ENCODE data around the gene NEK10. TPM values are rescaled to one million over a fixed set of nuclear protein-coding genes. Genes with fewer than 3 reads are reported as not detected.
A peak's percentile ranks its signal among the peaks of the same experiment; 100 is the strongest.

Gene NEK10
- polyA plus RNA-seq, 2 donors, result 0.26 to 0.55 TPM

GRCh38 chr3:27219127-27219845 is 149.9 kb downstream of the NEK10 start:
- Histone ChIP-seq H3K9me3 (ENCODE audit: control insufficient read depth in 2 of 2, insufficient read depth in 1 of 2, low read depth in 1 of 2, low read length in 1 of 2) (no peaks in the 10 kb centered on the region), H3K4me1 (ENCODE audit: control insufficient read depth in 2 of 2, insufficient read depth in 2 of 2, low read length in 1 of 2) (no peaks in the 10 kb centered on the region), H3K27ac (ENCODE audit: low read depth in 2 of 2, low read length in 1 of 2) (peak overlapping the region in 1 of 2 donors; percentile 40), H3K27me3 (ENCODE audit: control insufficient read depth in 1 of 2, insufficient read depth in 2 of 2, low read length in 2 of 2) (no peaks in the 10 kb centered on the region), H3K36me3 (ENCODE audit: control insufficient read depth in 2 of 2, insufficient read depth in 2 of 2, low read length in 1 of 2) (no peaks in the 10 kb centered on the region), H3K4me3 (ENCODE audit: low read depth in 1 of 2, low read length in 2 of 2) (no peak overlapping the region)
- WGBS, 2 donors, result 62 to 75% methylated on average over 1 of the region's 1 CpG

DNA sequence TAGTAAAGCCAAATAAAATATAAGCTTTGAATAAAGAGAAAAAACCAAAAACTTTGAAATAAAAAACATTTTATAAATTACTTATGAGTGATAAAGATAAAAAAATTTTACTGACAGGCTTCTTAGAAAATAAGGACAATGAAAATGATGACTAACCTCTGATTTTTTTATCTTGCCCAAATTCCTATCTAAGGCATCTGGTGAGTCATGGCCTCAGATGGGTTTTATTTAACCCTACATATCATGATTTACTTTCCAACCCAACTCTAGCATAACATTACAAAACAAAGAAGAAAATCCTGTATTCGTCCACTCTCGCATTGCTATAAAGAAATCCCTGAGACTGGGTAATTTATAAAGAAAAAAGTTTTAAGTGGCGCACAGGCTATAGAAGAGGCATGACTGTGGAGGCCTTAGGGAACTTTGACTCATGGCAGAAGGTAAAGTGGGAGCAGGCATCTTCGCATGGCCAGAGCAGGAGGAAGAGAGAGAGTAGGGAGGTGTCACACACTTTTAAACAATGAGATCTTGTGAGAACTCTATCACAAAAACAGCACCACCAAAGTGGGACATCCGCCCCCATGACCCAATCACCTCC is 152.1 kb downstream of the NEK10 start:
- H3K36me3 ChIP-seq (ENCODE audit: control insufficient read depth in 2 of 2, insufficient read depth in 2 of 2, low read length in 1 of 2), result no peaks in the 10 kb centered on the region
- 71 to 84% methylated on average over 5 of the region's 5 CpGs for WGBS, 2 donors
- peak overlapping the region in 1 of 2 donors; percentile 40 for H3K27ac ChIP-seq (ENCODE audit: low read depth in 2 of 2, low read length in 1 of 2)
- H3K4me3 ChIP-seq (ENCODE audit: low read depth in 1 of 2, low read length in 2 of 2), result no peak overlapping the region
- H3K27me3 ChIP-seq (ENCODE audit: control insufficient read depth in 1 of 2, insufficient read depth in 2 of 2, low read length in 2 of 2), result no peaks in the 10 kb centered on the region
- H3K4me1 ChIP-seq (ENCODE audit: control insufficient read depth in 2 of 2, insufficient read depth in 2 of 2, low read length in 1 of 2), result no peaks in the 10 kb centered on the region
- H3K9me3 ChIP-seq (ENCODE audit: control insufficient read depth in 2 of 2, insufficient read depth in 1 of 2, low read depth in 1 of 2, low read length in 1 of 2), result no peaks in the 10 kb centered on the region

DNA sequence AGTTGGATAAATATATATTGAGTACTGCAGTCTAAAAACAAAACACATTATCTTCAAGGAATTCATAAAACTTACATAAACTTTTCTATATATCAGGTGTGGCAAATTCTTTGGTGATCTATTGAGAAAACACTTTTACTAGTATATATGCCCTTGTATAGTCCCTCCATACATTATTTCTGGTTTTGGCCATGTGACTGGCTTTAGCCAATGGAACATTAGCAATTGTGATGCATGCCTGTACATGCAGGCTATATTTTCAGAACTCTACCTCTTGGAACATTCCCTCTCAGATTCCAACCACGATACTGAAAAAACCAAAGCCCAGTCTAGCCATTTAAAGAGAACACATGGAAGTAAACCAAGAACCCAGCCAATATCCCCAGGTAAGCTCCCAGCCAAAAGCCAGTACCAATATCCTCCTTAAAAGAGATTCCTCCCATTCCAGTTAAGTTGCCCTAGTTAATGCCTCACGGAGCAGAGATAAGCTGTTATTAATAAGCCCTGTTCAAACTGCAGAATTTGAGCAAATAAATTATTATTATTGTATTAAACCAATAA is 152.8 kb downstream of the NEK10 start:
- Histone ChIP-seq H3K4me1 (ENCODE audit: control insufficient read depth in 2 of 2, insufficient read depth in 2 of 2, low read length in 1 of 2) (no peaks in the 10 kb centered on the region), H3K27ac (ENCODE audit: low read depth in 2 of 2, low read length in 1 of 2) (no peak overlapping the region), H3K4me3 (ENCODE audit: low read depth in 1 of 2, low read length in 2 of 2) (no peak overlapping the region), H3K9me3 (ENCODE audit: control insufficient read depth in 2 of 2, insufficient read depth in 1 of 2, low read depth in 1 of 2, low read length in 1 of 2) (no peaks in the 10 kb centered on the region), H3K27me3 (ENCODE audit: control insufficient read depth in 1 of 2, insufficient read depth in 2 of 2, low read length in 2 of 2) (no peaks in the 10 kb centered on the region), H3K36me3 (ENCODE audit: control insufficient read depth in 2 of 2, insufficient read depth in 2 of 2, low read length in 1 of 2) (no peaks in the 10 kb centered on the region)
- WGBS, 2 donors, result 55 to 59% methylated on average over 2 of the region's 2 CpGs

DNA sequence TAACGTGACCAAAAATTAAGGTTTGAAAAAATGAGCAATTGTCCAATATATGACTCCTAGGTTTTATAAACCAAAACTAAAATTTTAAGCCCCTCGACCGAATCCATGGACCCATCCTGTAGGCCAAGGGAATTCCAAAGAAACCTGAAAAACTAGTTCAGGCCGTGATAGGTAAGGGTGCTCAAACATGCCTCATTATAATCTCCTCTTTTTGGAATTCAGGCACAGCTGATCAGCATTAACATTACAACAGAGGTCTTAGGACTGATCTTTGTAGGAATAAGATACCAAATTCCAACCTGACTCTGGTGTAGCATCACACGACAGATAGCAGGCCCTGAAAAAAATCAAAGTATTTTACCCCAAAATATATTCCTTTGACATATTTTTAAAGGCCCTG is 155.7 kb downstream of the NEK10 start:
- WGBS, 2 donors, result 56 to 72% methylated on average over 5 of the region's 5 CpGs
- H3K27ac ChIP-seq (ENCODE audit: low read depth in 2 of 2, low read length in 1 of 2), result no peak overlapping the region
- no peaks in the 10 kb centered on the region for H3K4me1 ChIP-seq (ENCODE audit: control insufficient read depth in 2 of 2, insufficient read depth in 2 of 2, low read length in 1 of 2)
- no peaks in the 10 kb centered on the region for H3K9me3 ChIP-seq (ENCODE audit: control insufficient read depth in 2 of 2, insufficient read depth in 1 of 2, low read depth in 1 of 2, low read length in 1 of 2)
- H3K36me3 ChIP-seq (ENCODE audit: control insufficient read depth in 2 of 2, insufficient read depth in 2 of 2, low read length in 1 of 2), result no peaks in the 10 kb centered on the region
- no peaks in the 10 kb centered on the region for H3K27me3 ChIP-seq (ENCODE audit: control insufficient read depth in 1 of 2, insufficient read depth in 2 of 2, low read length in 2 of 2)
- no peak overlapping the region for H3K4me3 ChIP-seq (ENCODE audit: low read depth in 1 of 2, low read length in 2 of 2)

DNA sequence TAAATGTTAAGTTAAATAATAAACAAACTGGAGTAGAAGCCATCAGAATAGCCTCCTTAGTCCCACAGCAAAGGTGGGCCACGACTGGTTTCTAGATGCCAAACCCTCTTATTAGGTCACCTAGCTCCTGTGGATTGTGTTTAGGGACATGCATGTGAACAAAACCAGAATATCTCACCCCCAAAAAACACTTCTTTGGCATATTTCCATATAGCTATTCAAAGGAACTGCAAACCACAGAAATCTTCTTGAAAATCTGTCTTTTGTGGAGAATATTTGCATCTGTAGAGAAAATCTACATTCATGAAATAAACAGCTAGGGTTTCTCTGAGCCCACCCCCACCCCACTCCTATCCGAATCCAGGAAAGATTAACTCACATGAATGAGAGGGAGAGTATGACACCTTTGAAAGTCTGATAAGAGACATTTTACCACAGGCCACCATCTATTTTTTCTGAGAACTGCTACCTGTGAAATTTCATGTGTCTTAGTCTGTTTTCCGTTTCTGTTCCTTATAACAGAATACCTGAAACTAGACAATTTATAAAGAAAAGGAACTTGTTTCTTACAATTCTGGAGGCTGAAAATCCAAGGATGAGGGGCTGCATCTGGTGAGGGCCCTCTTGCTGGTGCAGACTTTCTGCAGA is 159.4 kb downstream of the NEK10 start:
- 52 to 53% methylated on average over 3 of the region's 3 CpGs for WGBS, 2 donors
- Histone ChIP-seq H3K27me3 (ENCODE audit: control insufficient read depth in 1 of 2, insufficient read depth in 2 of 2, low read length in 2 of 2) (no peaks in the 10 kb centered on the region), H3K9me3 (ENCODE audit: control insufficient read depth in 2 of 2, insufficient read depth in 1 of 2, low read depth in 1 of 2, low read length in 1 of 2) (no peaks in the 10 kb centered on the region), H3K4me3 (ENCODE audit: low read depth in 1 of 2, low read length in 2 of 2) (no peak overlapping the region), H3K36me3 (ENCODE audit: control insufficient read depth in 2 of 2, insufficient read depth in 2 of 2, low read length in 1 of 2) (no peaks in the 10 kb centered on the region), H3K27ac (ENCODE audit: low read depth in 2 of 2, low read length in 1 of 2) (no peak overlapping the region), H3K4me1 (ENCODE audit: control insufficient read depth in 2 of 2, insufficient read depth in 2 of 2, low read length in 1 of 2) (no peaks in the 10 kb centered on the region)

GRCh38 chr3:27208961-27209616 is 160.1 kb downstream of the NEK10 start:
- H3K9me3 ChIP-seq (ENCODE audit: control insufficient read depth in 2 of 2, insufficient read depth in 1 of 2, low read depth in 1 of 2, low read length in 1 of 2), result no peaks in the 10 kb centered on the region
- WGBS, 2 donors, result 56 to 61% methylated on average over 2 of the region's 2 CpGs
- H3K27me3 ChIP-seq (ENCODE audit: control insufficient read depth in 1 of 2, insufficient read depth in 2 of 2, low read length in 2 of 2), result no peaks in the 10 kb centered on the region
- H3K27ac ChIP-seq (ENCODE audit: low read depth in 2 of 2, low read length in 1 of 2), result no peak overlapping the region
- no peaks in the 10 kb centered on the region for H3K36me3 ChIP-seq (ENCODE audit: control insufficient read depth in 2 of 2, insufficient read depth in 2 of 2, low read length in 1 of 2)
- H3K4me3 ChIP-seq (ENCODE audit: low read depth in 1 of 2, low read length in 2 of 2), result no peak overlapping the region
- H3K4me1 ChIP-seq (ENCODE audit: control insufficient read depth in 2 of 2, insufficient read depth in 2 of 2, low read length in 1 of 2), result no peaks in the 10 kb centered on the region

DNA sequence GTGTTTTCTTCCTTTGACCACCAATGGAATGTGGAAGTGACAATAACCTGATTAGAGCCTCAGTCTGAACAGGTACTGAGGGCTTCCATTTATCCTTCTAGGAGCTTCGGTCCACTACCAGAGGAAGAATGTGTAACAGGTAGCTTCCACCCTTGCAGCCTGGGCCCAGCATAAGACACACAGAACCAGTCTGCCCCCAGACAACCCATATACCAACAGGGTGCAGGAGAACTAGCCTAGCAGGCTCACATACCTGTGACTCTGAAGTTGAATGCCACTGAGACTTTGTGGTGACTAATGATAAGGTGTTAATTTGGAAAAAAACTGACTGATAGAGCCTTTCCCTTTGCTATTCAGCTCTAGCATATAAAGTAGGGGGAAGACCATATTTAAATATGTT is 166.2 kb downstream of the NEK10 start:
- no peaks in the 10 kb centered on the region for H3K27me3 ChIP-seq (ENCODE audit: control insufficient read depth in 1 of 2, insufficient read depth in 2 of 2, low read length in 2 of 2)
- no peaks in the 10 kb centered on the region for H3K4me1 ChIP-seq (ENCODE audit: control insufficient read depth in 2 of 2, insufficient read depth in 2 of 2, low read length in 1 of 2)
- no peaks in the 10 kb centered on the region for H3K36me3 ChIP-seq (ENCODE audit: control insufficient read depth in 2 of 2, insufficient read depth in 2 of 2, low read length in 1 of 2)
- no peaks in the 10 kb centered on the region for H3K9me3 ChIP-seq (ENCODE audit: control insufficient read depth in 2 of 2, insufficient read depth in 1 of 2, low read depth in 1 of 2, low read length in 1 of 2)
- H3K27ac ChIP-seq (ENCODE audit: low read depth in 2 of 2, low read length in 1 of 2), result no peak overlapping the region
- H3K4me3 ChIP-seq (ENCODE audit: low read depth in 1 of 2, low read length in 2 of 2), result no peak overlapping the region
- 94 to 95% methylated on average over 1 of the region's 1 CpG for WGBS, 2 donors

GRCh38 chr3:27201492-27201891 is 167.7 kb downstream of the NEK10 start:
- Histone ChIP-seq H3K27me3 (ENCODE audit: control insufficient read depth in 1 of 2, insufficient read depth in 2 of 2, low read length in 2 of 2) (no peaks in the 10 kb centered on the region), H3K4me3 (ENCODE audit: low read depth in 1 of 2, low read length in 2 of 2) (no peak overlapping the region), H3K36me3 (ENCODE audit: control insufficient read depth in 2 of 2, insufficient read depth in 2 of 2, low read length in 1 of 2) (no peaks in the 10 kb centered on the region), H3K9me3 (ENCODE audit: control insufficient read depth in 2 of 2, insufficient read depth in 1 of 2, low read depth in 1 of 2, low read length in 1 of 2) (no peaks in the 10 kb centered on the region), H3K4me1 (ENCODE audit: control insufficient read depth in 2 of 2, insufficient read depth in 2 of 2, low read length in 1 of 2) (no peaks in the 10 kb centered on the region), H3K27ac (ENCODE audit: low read depth in 2 of 2, low read length in 1 of 2) (no peak overlapping the region)
- 64 to 74% methylated on average over 5 of the region's 5 CpGs for WGBS, 2 donors

GRCh38 chr3:27200721-27201489 is 168.3 kb downstream of the NEK10 start:
- 51 to 68% methylated on average over 2 of the region's 2 CpGs for WGBS, 2 donors
- H3K36me3 ChIP-seq (ENCODE audit: control insufficient read depth in 2 of 2, insufficient read depth in 2 of 2, low read length in 1 of 2), result no peaks in the 10 kb centered on the region
- H3K27me3 ChIP-seq (ENCODE audit: control insufficient read depth in 1 of 2, insufficient read depth in 2 of 2, low read length in 2 of 2), result no peaks in the 10 kb centered on the region
- H3K27ac ChIP-seq (ENCODE audit: low read depth in 2 of 2, low read length in 1 of 2), result no peak overlapping the region
- no peak overlapping the region for H3K4me3 ChIP-seq (ENCODE audit: low read depth in 1 of 2, low read length in 2 of 2)
- no peaks in the 10 kb centered on the region for H3K9me3 ChIP-seq (ENCODE audit: control insufficient read depth in 2 of 2, insufficient read depth in 1 of 2, low read depth in 1 of 2, low read length in 1 of 2)
- no peaks in the 10 kb centered on the region for H3K4me1 ChIP-seq (ENCODE audit: control insufficient read depth in 2 of 2, insufficient read depth in 2 of 2, low read length in 1 of 2)
